OCI-LY7 (cell line): ENCODE data around the gene GJD2. TPM values are rescaled to one million over a fixed set of nuclear protein-coding genes. Genes with fewer than 3 reads are reported as not detected.

Source experiments
- BruUV-seq: library from RNA; stranded (reverse); fragments of 400-500 nt; replicated peaks from 2 replicates; lab custom pipeline; 2021; lab: Mats Ljungman, UMichigan
- CTCF ChIA-PET: fragments of 300-600 bp; sonication (Branson Sonifier 250); formaldehyde crosslinking; loops from one replicate; lab custom pipeline; 2022; ENCODE audit warnings: antibody characterized with exemption; ENCODE audit not compliant: unreplicated experiment; lab: Charles Lee
- POLR2A ChIA-PET: fragments of 300-600 bp; sonication (Branson Sonifier 250); formaldehyde crosslinking; loops from one replicate; lab custom pipeline; 2022; ENCODE audit warnings: antibody characterized with exemption; lab: Charles Lee
- DNase-seq: peaks from one replicate; pipeline ENCODE4 v3.0.0-alpha.2; 2015; ENCODE audit warnings: low spot score
- H2AFZ ChIP-seq: fragments of 200-600 bp; sonication (generic), shearing (Covaris generic); 2 replicates; pipeline ENCODE4 v1.6.1; 2014; ENCODE audit warnings: mild to moderate bottlenecking, antibody characterized with exemption, low read length, moderate library complexity
- H3K27ac ChIP-seq: fragments of 200-600 bp; sonication (generic); 2 replicates; pipeline ENCODE4 v1.5.1; 2014; ENCODE audit warnings: mixed run types, low read depth, mild to moderate bottlenecking, moderate library complexity, low read length, inconsistent platforms; ENCODE audit not compliant: poor library complexity, severe bottlenecking
- H3K36me3 ChIP-seq: fragments of 200-600 bp; sonication (generic); 2 replicates; pipeline ENCODE4 v1.6.1; 2014; ENCODE audit warnings: mild to moderate bottlenecking, antibody characterized with exemption, low read length, moderate library complexity, mixed read lengths; ENCODE audit not compliant: insufficient read depth
- H3K4me1 ChIP-seq: fragments of 200-600 bp; sonication (generic); 2 replicates; pipeline ENCODE4 v1.5.1; 2014; ENCODE audit warnings: mild to moderate bottlenecking, low read length; ENCODE audit not compliant: insufficient read depth, poor library complexity, severe bottlenecking
- H3K4me2 ChIP-seq: fragments of 200-600 bp; sonication (generic); 2 replicates; pipeline ENCODE4 v1.6.1; 2014; ENCODE audit warnings: mild to moderate bottlenecking, low read length
- H3K4me3 ChIP-seq: fragments of 200-600 bp; sonication (generic); 2 replicates; pipeline ENCODE4 v1.5.1; 2014; ENCODE audit warnings: mild to moderate bottlenecking, low read depth, low read length; ENCODE audit not compliant: poor library complexity, severe bottlenecking
- H3K79me2 ChIP-seq: fragments of 200-600 bp; sonication (generic); 2 replicates; pipeline ENCODE4 v1.6.1; 2016; ENCODE audit warnings: low read depth, mild to moderate bottlenecking, low read length, moderate library complexity, mixed read lengths; ENCODE audit not compliant: insufficient read depth
- H3K9me2 ChIP-seq: fragments of 200-600 bp; sonication (generic); 2 replicates; pipeline ENCODE4 v1.6.1; 2016; ENCODE audit warnings: mild to moderate bottlenecking, low read length, mixed read lengths; ENCODE audit not compliant: insufficient read depth
- H3K9me3 ChIP-seq: fragments of 200-600 bp; sonication (generic); 2 replicates; pipeline ENCODE4 v1.6.1; 2014; ENCODE audit warnings: mild to moderate bottlenecking, mixed run types, low read length, mixed read lengths
- H4K20me1 ChIP-seq: fragments of 200-600 bp; sonication (generic); 2 replicates; pipeline ENCODE4 v1.6.1; 2014; ENCODE audit warnings: mild to moderate bottlenecking, antibody characterized with exemption, low read length, moderate library complexity, mixed read lengths; ENCODE audit not compliant: insufficient read depth
- CTCF ChIP-seq: fragments of 200-600 bp; sonication (generic); conservative IDR thresholded peaks from 2 replicates; pipeline ENCODE4 v1.5.1; 2014; ENCODE audit warnings: mild to moderate bottlenecking, antibody characterized with exemption, low read length, moderate library complexity, mixed read lengths
- EZH2phosphoT487 ChIP-seq: fragments of 200-600 bp; sonication (generic); IDR thresholded peaks from 2 replicates; pipeline ENCODE4 v1.6.1; 2018; ENCODE audit warnings: low read depth, borderline replicate concordance, mild to moderate bottlenecking, mixed run types, antibody characterized with exemption, low read length, moderate library complexity, mixed read lengths
- intact Hi-C: fragments of 100-400 bp; cut with micrococcal nuclease; formaldehyde crosslinking; loops from one replicate; pipeline ENCODE4 v1.10.0; 2022; ENCODE audit not compliant: unreplicated experiment
- total RNA-seq, 2 experiments: library from RNA; depleted of rRNA in 1 of 2; stranded (reverse); fragments of >200 nt in 1 of 2; shearing (Covaris generic) in 1 of 2; gene quantifications; 2 replicates each; pipeline ENCODE4 v1.2.3, GENCODE V29; 2014 to 2022

Gene GJD2
- total RNA-seq, 2 experiments from 2014 or later = not detected

GRCh38 chr15:34795267-34796081, 40.7 kb upstream of the GJD2 start, which contains the start of gene ACTC1:
TSS of gene ACTC1 (minus strand) at chr15:34795549. CDS start at chr15:34794808, 741 bp downstream.
- no peaks in the 10 kb centered on the region for H3K4me1 ChIP-seq
- no peak for TF ChIP-seq CTCF
- TF ChIP-seq EZH2phosphoT487 = no peak
- H3K9me2 ChIP-seq = no peaks in the 10 kb centered on the region
- DNase-seq = no peak
- H3K36me3 ChIP-seq = no peaks in the 10 kb centered on the region
- intact Hi-C loops = no loop called here
- H3K4me3 ChIP-seq = no peak within 1 kb of the TSS
- ChIA-PET CTCF (no interaction called here), POLR2A (no interaction called here)
- H3K4me2 ChIP-seq = no peak within 1 kb of the TSS
- no peaks in the 10 kb centered on the region for H3K79me2 ChIP-seq
- no peaks in the 10 kb centered on the region for H4K20me1 ChIP-seq
- no peak within 1 kb of the TSS for H3K27ac ChIP-seq
- no peak within 1 kb of the TSS for H2AFZ ChIP-seq
- no peaks in the 10 kb centered on the region for H3K9me3 ChIP-seq
- no TSS peak for BruUV-seq

- ChIA-PET POLR2A (no interaction called here), CTCF (no interaction called here)
- no peak for DNase-seq
- no peak overlapping the region for H3K4me2 ChIP-seq
- no peak overlapping the region for H2AFZ ChIP-seq
- H3K79me2 ChIP-seq = no peaks in the 10 kb centered on the region
- TF ChIP-seq CTCF = no peak
- no peak for TF ChIP-seq EZH2phosphoT487
- H3K4me3 ChIP-seq = no peak overlapping the region
- H3K9me3 ChIP-seq = no peaks in the 10 kb centered on the region
- intact Hi-C loops = no loop called here
- H3K4me1 ChIP-seq = no peaks in the 10 kb centered on the region
- no peak overlapping the region for H3K27ac ChIP-seq
- BruUV-seq = no TSS peak
- H4K20me1 ChIP-seq = no peaks in the 10 kb centered on the region
- no peaks in the 10 kb centered on the region for H3K9me2 ChIP-seq
- no peaks in the 10 kb centered on the region for H3K36me3 ChIP-seq
These were observed 39.9 kb upstream of the GJD2 start for GRCh38 chr15:34794590-34795206.

- TF ChIP-seq CTCF (no peak), EZH2phosphoT487 (no peak)
- no peak overlapping the region for H3K4me3 ChIP-seq
- no peaks in the 10 kb centered on the region for H3K36me3 ChIP-seq
- no TSS peak for BruUV-seq
- H3K4me1 ChIP-seq = no peaks in the 10 kb centered on the region
- no peak for DNase-seq
- no peaks in the 10 kb centered on the region for H4K20me1 ChIP-seq
- no peak overlapping the region for H3K4me2 ChIP-seq
- CTCF ChIA-PET = no interaction called here
- POLR2A ChIA-PET = no interaction called here
- intact Hi-C loops = no loop called here
- H2AFZ ChIP-seq = no peak overlapping the region
- H3K9me3 ChIP-seq = no peaks in the 10 kb centered on the region
- no peaks in the 10 kb centered on the region for H3K9me2 ChIP-seq
- H3K79me2 ChIP-seq = no peaks in the 10 kb centered on the region
- no peak overlapping the region for H3K27ac ChIP-seq
These were observed 39.1 kb upstream of the GJD2 start for GRCh38 chr15:34793901-34794300.
